Muscle of leg (tissue), 11 donors: ENCODE results near the gene FBXO5. TPM values are rescaled to one million over a fixed set of nuclear protein-coding genes. Genes with fewer than 3 reads are reported as not detected.
"Not testable (repeated sequence)": the region's sequence is repeated elsewhere in the genome, so short reads cannot be mapped to it uniquely, and the experiment has no call there.

ENCODE experiments used
- DNase-seq: peaks from one replicate; pipeline ENCODE4 v3.0.0; 2013
- H3K27ac ChIP-seq: one replicate; pipeline ENCODE4 v1.5.1; 2013; ENCODE audit warnings: mild to moderate bottlenecking, low read length, control low read depth
- H3K27me3 ChIP-seq: one replicate; pipeline ENCODE4 v1.6.1; 2013; ENCODE audit warnings: low read length; ENCODE audit not compliant: control insufficient read depth, insufficient read depth
- H3K36me3 ChIP-seq: one replicate; pipeline ENCODE4 v1.6.1; 2013; ENCODE audit warnings: low read length; ENCODE audit not compliant: control insufficient read depth, insufficient read depth
- H3K4me1 ChIP-seq: one replicate; pipeline ENCODE4 v1.6.1; 2013; ENCODE audit warnings: low read length; ENCODE audit not compliant: control insufficient read depth, insufficient read depth
- H3K4me3 ChIP-seq: one replicate; pipeline ENCODE4 v1.5.1; 2013; ENCODE audit warnings: low read length, control low read depth
- H3K9me3 ChIP-seq: replicated peaks from 2 replicates; pipeline ENCODE4 v1.6.1; 2013; ENCODE audit warnings: low read depth, low read length; ENCODE audit not compliant: control insufficient read depth
- WGBS: methylation state at CpG from one replicate; pipeline ENCODE4 v1.1.5; 2013; ENCODE audit warnings: missing lambda C conversion rate; ENCODE audit not compliant: insufficient coverage; 5-methylcytosine and 5-hydroxymethylcytosine counted together
- polyA plus RNA-seq, 8 donors: library from polyadenylated mRNA; unstranded; fragments of 120-200 nt; gene quantifications; one replicate each; pipeline versions ENCODE4 v1.2.1 to v1.2.3, GENCODE V29; 2013; ENCODE audit warnings: inconsistent platforms in 1 of 8, low replicate concordance in 1 of 8; ENCODE audit not compliant: insufficient read length in 8 of 8, insufficient read depth in 1 of 8
- total RNA-seq: library from RNA; stranded (reverse); fragments of 120-200 nt; gene quantifications from one replicate; pipeline ENCODE4 v1.2.4, GENCODE V29; 2013

FBXO5 gene
- total and polyA plus RNA-seq, 9 donors = 12.4 to 20.7 (median 17.9) TPM

- no peaks in the 10 kb centered on the region for H3K9me3 ChIP-seq
- H3K4me1 ChIP-seq = peaks cover 7% of the 10 kb centered on the region
- H3K36me3 ChIP-seq = peaks cover 15% of the 10 kb centered on the region
- H3K27me3 ChIP-seq = no peaks in the 10 kb centered on the region
- H3K27ac ChIP-seq = no peak overlapping the region
- H3K4me3 ChIP-seq = no peak overlapping the region
- DNase-seq = no peak
- WGBS = no CpG with 5 or more reads among the region's 1 CpG
Observed at GRCh38 chr6:152979116-152979515, 3.7 kb downstream of the FBXO5 start.

- peaks cover 7% of the 10 kb centered on the region for H3K4me1 ChIP-seq
- H3K9me3 ChIP-seq = no peaks in the 10 kb centered on the region
- peaks cover 22% of the 10 kb centered on the region for H3K36me3 ChIP-seq
- no CpG with 5 or more reads among the region's 3 CpGs for WGBS
- peak; percentile 12 for DNase-seq
- no peaks in the 10 kb centered on the region for H3K27me3 ChIP-seq
- no peak overlapping the region for H3K4me3 ChIP-seq
- H3K27ac ChIP-seq = no peak overlapping the region
Observed at GRCh38 chr6:152978058-152978457, 4.8 kb downstream of the FBXO5 start.

GRCh38 chr6:152977556-152977955, 5.3 kb downstream of the FBXO5 start:
- peaks cover 7% of the 10 kb centered on the region for H3K4me1 ChIP-seq
- no peak overlapping the region for H3K27ac ChIP-seq
- H3K9me3 ChIP-seq = no peaks in the 10 kb centered on the region
- H3K36me3 ChIP-seq = peaks cover 24% of the 10 kb centered on the region
- no peaks in the 10 kb centered on the region for H3K27me3 ChIP-seq
- H3K4me3 ChIP-seq = no peak overlapping the region
- no peak for DNase-seq

- WGBS = 100% methylated on average over 1 of the region's 1 CpG
- H3K36me3 ChIP-seq = peaks cover 26% of the 10 kb centered on the region
- H3K27me3 ChIP-seq = no peaks in the 10 kb centered on the region
- no peak for DNase-seq
- no peaks in the 10 kb centered on the region for H3K4me1 ChIP-seq
- H3K27ac ChIP-seq = no peak overlapping the region
- H3K9me3 ChIP-seq = no peaks in the 10 kb centered on the region
- H3K4me3 ChIP-seq = no peak overlapping the region
Observed at GRCh38 chr6:152976749-152977148, 6.1 kb downstream of the FBXO5 start.

- Histone ChIP-seq H3K9me3 (no peaks in the 10 kb centered on the region), H3K36me3 (peaks cover 30% of the 10 kb centered on the region), H3K4me3 (no peak overlapping the region), H3K4me1 (no peaks in the 10 kb centered on the region), H3K27me3 (no peaks in the 10 kb centered on the region), H3K27ac (no peak overlapping the region)
- no CpG with 5 or more reads among the region's 4 CpGs for WGBS
- DNase-seq = peak; percentile 33
Observed at GRCh38 chr6:152975204-152975915, 7.5 kb downstream of the FBXO5 start.

GRCh38 chr6:152973916-152974315, 8.9 kb downstream of the FBXO5 start:
- Histone ChIP-seq H3K4me3 (no peak overlapping the region), H3K36me3 (peaks cover 36% of the 10 kb centered on the region), H3K27ac (no peak overlapping the region), H3K9me3 (peaks cover 3% of the 10 kb centered on the region), H3K27me3 (no peaks in the 10 kb centered on the region), H3K4me1 (no peaks in the 10 kb centered on the region)
- no CpG with 5 or more reads among the region's 1 CpG for WGBS
- DNase-seq = no peak

GRCh38 chr6:152969688-152970418, 13.0 kb downstream of the FBXO5 start:
- peaks cover 3% of the 10 kb centered on the region for H3K9me3 ChIP-seq
- no peak for DNase-seq
- peaks cover 26% of the 10 kb centered on the region for H3K36me3 ChIP-seq
- no peaks in the 10 kb centered on the region for H3K4me1 ChIP-seq
- 90% methylated on average over 2 of the region's 6 CpGs for WGBS
- H3K27ac ChIP-seq = no peak overlapping the region
- H3K4me3 ChIP-seq = no peak overlapping the region
- no peaks in the 10 kb centered on the region for H3K27me3 ChIP-seq

- not testable (repeated sequence) for H3K27ac ChIP-seq, H3K27me3 ChIP-seq, H3K4me1 ChIP-seq, H3K9me3 ChIP-seq, H3K36me3 ChIP-seq, DNase-seq, H3K4me3 ChIP-seq
- WGBS = no CpG with 5 or more reads among the region's 15 CpGs
Observed at GRCh38 chr6:152966168-152966894, 16.5 kb downstream of the FBXO5 start.

GRCh38 chr6:152959333-152959732, 23.5 kb downstream of the FBXO5 start:
- no peak for DNase-seq
- 93% methylated on average over 15 of the region's 24 CpGs for WGBS
- H3K27me3 ChIP-seq = no peaks in the 10 kb centered on the region

GRCh38 chr6:152957796-152958195, 25.0 kb downstream of the FBXO5 start:
- no peak overlapping the region for H3K27ac ChIP-seq
- no peaks in the 10 kb centered on the region for H3K36me3 ChIP-seq
- 50% methylated on average over 1 of the region's 1 CpG for WGBS
- no peaks in the 10 kb centered on the region for H3K27me3 ChIP-seq
- no peak overlapping the region for H3K4me3 ChIP-seq
- no peak for DNase-seq
- H3K4me1 ChIP-seq = no peaks in the 10 kb centered on the region
- no peaks in the 10 kb centered on the region for H3K9me3 ChIP-seq

More at GRCh38 chr6:152959333-152959732, 23.5 kb downstream of the FBXO5 start:
- Histone ChIP-seq H3K4me3 (no peak overlapping the region), H3K9me3 (no peaks in the 10 kb centered on the region), H3K27ac (no peak overlapping the region), H3K4me1 (no peaks in the 10 kb centered on the region), H3K36me3 (no peaks in the 10 kb centered on the region)
